NCI-H748 (cell line): Measurements from ENCODE around the gene RNH1.

ENCODE experiments used
- DNase-seq: peaks from one replicate; lab custom pipeline; 2025; ENCODE audit not compliant: unreplicated experiment; lab: John Stamatoyannopoulos, UW

RNH1 gene

DNA sequence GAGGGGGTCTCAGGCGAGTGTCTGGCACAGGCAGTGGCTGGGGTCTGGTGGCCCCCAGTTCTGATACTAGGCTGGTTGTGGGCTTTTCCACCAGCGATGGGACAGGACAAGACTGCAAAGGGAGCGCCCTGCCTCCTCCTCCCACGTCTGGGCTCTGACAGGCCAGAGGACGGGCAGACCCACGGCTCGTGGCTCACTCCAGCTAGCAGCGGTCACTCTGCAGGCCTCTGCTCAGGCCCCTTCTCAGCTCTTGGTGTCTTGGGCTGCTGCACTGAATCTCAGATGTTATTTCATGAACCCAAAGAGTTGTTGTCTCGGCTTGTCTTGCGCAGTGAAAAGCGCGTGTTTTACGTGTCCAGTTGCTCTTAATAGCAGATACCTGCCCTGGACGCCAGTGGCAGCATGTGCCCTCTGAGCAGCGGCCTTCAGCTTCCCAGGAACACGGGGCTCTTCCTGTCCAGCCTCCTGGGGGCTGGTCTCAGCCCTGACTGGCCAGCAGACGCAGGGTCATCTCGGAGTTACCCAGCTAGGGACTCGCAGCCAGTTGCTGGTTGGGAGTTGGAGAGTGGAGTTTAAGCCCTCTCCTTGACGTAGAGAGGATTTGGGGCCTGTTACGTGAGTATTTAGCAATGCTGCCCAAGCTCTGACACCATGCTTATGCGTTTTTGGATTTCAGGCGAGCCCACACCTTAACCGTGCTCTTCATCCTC is 47.4 kb downstream of the RNH1 start:
- no peak for DNase-seq

DNA sequence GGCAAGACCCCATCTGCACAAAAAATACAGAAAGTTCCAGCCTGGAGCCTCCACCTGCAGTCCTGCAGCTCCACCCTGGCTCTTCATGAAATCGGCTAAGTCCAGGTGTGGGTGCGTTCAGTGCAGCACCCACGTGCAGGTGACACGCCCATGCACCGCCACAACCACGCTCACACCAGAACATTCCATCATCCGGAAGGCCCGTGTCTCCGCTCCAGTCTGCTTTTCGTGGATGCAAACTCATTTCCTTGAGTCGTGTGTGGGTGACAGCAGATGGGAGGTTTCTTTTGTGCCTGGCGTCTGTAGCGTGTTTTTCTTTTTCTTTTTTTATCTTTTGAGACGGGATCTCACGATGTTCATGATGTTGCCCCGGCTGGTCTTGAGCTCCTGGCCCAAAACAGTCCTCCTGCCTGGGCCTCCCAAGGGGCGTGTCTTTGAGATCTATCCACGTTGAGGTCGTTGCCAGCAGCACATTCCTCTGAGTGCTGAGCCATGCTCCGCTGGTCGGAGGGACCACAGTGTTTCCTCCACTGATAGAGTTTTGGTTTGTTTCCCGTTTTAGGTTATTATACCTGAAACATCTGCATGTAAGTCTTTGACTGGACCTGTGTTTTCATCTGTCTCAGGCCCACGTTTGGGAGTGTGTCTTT is 49.8 kb downstream of the RNH1 start:
- DNase-seq, result no peak

DNA sequence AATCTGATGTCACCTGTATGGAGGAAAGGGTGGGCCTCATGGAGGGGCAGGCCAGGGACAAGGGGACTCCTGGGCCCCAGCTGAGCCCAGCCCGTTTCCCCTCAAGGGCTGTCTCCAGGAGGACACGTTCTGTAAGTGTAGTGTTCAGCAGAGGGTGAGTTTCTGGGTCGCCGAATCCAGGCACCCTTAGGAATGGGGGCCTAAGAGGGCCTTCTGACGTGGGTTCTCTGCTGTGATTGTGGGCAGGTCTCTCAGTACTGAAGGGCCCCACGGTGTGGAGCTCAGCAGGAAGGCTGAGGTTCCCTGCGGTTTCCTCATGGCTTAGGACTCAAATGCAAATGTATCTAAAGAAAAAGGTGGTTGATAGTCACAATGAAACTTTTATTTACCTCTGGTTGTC is 50.5 kb downstream of the RNH1 start:
- no peak for DNase-seq

DNA sequence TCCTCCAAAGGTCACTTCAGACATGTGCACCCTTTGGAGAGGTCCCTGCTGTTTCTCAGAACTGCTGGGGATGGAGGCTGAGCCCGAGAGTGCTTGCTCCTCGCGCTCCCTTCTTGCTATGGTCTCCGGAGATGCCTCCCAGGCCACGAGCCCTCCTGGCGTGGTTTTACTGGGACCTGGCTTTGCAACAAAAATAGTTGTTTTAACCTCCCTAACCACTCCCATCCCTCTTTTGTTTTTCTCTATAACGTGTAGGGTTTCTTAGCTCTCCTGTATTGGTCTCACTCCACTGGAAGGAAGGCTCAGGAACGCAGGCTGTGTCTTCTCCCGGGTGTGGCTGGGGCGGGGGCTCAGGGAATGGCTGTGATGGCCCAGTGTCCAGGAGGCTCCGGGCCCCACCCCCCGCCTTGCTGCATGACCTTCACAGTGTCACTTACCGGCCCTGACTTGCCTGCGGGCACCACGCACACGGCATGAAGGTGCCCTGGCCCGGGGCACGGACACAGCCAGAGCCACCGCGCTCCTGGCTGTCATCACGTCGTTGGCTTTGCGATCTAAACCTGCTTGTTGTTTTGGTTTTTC is 51.4 kb downstream of the RNH1 start:
- no peak for DNase-seq

DNA sequence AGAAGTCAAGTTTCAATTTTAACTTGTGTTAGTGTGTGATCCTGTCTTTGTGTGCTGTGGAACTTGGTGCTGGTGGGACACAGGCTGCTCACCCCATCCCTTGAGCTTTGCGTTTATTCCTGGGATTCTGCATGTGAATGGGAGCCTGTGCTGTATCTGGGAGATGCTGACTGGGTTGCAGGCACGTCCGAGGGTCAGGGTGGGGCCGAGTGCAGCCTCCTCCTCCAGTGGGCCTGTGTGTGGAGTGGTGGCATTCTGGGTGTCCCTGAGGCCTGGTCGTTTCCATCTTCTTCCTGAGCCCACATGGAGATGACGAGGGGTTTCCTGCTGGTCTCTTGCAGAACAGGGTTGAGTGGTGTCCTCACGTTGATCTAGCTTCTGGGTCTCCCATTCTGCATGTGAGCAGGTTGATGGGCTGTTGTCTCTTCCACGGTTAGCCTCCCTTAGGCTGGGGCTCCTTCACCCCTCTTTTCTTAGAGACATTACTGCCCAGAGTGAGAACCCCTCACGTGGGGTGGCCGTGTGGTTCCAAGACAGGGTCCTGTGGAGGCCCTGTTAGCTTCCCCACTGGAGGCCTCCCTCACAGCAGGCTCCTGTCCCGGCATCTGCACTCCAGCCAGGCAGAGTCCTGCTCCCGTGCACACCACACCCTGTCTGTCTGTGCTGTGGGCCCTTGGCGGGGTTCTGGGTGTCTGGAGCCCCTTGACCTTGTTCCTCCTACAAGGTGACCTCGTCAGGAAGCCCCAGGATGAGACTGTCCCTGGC is 52.1 kb downstream of the RNH1 start:
- DNase-seq, result no peak

DNA sequence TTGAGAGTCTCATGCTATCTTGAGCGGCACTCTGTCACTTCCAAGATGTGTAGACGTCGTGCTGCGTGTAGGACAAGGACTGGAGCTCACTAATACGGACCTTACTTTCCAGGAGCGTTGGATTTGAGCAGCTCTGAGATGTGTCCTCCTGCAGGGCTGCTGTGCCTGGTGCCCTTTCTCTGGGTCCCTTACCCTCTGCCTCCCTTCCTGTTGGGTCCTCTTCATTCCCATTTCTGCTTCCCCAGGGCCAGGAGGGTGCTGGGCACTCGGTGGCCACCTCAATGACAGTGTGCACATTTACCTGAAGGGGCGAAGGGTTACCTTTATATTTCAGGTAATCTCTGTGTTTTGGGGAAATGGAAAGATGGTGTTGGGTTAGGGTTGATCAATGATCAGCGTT is 53.0 kb downstream of the RNH1 start:
- no peak for DNase-seq

DNA sequence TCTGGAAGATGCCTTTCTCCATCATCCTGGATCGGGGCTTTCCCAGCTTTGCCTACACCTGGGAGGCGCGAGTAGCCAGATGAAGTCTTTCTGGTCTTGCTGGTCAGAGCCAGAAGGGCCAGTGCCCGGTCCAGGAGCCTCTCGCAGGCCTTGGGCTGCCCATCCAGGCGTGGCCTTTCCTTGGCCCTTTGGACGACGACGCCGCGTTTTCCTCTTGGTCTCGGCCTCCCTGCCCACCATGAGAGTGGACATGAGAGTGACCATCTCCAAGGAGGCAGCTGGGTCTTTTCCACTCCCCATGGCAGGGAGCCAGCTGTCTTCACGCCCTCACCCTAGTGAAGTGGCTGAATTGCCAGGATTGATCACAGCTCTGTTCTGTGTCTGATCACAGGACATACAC is 53.5 kb downstream of the RNH1 start:
- DNase-seq, result no peak

DNA sequence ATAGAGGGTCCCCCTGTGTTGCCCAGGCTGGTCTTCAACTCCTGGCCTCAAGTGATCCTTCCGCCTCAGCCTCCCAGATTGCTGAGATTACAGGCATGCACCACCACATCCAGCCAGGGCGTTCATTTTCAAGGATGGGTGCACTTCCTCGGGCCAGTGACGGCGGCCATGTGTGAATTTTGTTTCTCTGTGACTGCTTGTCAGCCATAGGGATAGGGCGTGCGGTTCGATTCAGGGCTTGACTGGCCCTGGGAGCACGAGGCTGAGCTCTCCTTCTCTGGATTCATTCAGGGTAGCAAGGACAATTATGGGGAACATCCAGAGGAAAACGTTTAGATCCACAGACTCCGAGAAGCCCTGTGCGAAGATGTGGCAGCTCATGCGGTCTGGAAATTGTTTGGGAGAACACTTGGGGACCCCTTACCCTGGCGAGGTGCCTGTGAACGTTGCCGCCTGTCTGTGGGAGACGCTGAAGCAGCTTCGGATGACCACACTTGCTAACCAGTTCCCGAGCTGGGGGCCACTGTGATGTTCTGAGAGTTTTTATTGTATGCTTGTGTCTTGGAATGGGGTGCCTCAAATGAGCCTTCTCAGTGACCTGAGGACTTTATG is 54.0 kb downstream of the RNH1 start:
- DNase-seq, result no peak

DNA sequence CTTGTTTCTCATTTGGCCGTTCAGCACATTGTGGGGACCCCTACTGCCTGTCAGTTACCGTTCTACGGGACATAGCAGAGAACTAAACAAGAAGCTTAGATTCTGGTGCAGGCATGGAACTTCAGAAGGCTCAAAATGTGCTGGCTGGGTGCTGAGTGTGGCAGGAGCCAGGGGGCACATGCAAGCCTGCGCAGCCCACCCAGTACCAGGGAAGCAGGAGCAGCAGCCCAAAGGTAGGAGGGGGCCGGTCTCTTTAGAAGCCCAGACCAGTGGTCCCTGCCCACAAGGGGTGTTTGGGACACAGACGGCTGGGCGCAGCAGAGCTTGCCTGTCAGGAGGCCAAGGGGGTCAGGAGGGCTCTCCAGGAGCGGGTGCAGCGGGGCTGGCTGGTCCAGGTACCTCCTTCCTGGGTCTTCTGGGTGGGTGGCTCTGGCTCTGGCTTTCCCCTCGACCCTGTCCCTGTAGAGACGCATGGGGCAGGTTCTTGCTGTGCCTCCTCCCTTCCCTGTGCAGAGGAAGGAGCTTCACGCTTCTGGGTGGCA is 54.8 kb downstream of the RNH1 start:
- no peak for DNase-seq

DNA sequence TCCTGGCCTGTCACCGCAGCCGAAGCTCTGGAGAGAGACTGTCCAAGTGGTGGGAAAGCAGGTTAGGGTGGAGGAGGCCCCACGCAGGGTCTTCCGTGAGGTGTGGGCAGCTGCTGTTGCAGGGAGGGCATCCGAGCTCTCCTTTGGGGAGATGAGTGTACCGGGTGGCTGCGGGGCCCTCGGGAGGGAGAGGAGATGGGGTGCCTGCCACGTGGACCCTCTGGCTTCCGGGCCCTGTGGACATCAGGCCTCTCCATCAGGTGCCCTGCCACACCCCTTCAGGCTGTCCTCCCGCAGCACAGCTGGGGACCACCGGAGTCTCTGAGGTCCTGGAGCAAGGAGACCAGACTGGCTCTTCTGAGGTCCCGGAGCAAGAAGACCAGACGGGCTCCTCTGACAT is 55.3 kb downstream of the RNH1 start:
- DNase-seq, result no peak

DNA sequence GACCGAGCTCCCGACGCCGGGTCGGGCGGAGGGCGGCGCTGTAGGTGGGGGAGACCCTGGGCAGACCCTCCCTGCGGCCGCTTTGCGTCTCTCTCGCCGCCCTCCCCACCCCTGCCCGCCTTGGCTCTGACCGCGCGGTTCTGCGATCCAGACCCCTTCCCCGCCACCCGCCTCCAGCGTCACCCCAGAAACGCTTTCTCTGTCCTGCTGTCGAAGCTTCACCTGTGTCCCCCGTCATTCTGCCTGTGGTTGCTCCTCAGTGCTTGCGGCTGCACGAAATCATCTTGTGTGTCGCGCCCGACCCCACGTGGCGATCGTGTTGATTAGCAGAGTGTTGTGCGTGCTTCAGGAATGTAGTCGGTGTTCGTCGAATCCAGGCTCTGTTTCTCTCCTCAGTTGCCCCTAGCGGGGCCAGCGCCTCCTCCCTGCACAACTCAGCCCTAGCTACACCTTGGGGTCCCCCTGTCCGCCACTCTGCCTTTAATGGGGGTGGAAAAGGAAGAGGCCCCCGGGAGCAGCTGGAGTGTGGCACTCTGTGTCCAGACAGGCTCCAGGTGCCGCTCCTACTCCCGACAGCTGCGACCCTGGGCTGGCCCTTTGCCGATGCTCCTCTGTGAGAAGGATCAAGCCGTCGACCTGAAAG is 56.1 kb downstream of the RNH1 start:
- DNase-seq, result peak; percentile 76

DNA sequence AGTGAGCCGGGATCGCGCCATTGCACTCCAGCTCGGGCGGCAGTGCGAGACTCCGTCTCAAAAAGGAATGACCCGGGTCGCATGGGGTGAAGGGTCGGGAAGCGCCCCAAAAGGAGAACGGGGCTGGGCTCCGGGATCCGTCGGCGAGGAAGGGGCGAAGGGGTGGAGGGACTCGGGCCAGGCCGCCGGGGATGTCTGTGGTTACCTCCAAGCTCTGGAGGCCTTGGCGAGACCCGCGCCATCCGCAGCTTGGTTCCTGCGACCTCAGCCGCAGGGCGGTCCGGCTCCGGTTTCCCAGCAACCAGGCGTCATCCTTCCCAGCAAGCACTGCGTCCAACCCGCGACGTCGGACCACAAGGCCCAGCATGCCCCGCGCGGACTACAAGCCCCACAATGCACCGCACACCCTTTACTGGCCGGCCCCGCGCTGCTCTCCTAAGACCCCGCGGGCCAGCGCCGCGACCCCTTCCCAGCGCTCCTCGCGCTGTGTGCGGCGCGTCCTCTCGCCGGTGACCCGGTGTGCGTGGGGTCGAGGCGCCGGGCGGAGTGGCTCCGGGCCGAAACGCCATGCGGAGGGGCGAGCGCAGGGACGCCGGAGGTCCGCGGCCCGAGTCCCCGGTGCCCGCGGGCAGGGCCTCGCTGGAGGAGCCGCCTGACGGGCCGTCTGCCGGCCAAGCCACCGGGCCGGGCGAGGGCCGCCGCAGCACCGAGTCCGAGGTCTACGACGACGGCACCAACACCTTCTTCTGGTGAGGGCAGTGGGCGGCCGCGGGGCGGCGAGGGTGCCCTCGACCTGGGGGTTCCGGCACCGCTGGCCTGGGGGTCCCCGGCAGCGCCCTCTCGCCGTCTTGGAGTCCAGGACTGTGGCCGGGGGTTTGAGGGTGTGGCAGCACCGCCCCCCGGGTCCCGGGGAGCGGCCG is 56.9 kb downstream of the RNH1 start, which contains the start of gene PTDSS2:
Gene PTDSS2, plus strand, starts transcription at position 391 of the 920 bp plus-strand sequence. Its CDS starts 177 bp downstream, at position 568.
- DNase-seq, result peak; percentile 98

DNA sequence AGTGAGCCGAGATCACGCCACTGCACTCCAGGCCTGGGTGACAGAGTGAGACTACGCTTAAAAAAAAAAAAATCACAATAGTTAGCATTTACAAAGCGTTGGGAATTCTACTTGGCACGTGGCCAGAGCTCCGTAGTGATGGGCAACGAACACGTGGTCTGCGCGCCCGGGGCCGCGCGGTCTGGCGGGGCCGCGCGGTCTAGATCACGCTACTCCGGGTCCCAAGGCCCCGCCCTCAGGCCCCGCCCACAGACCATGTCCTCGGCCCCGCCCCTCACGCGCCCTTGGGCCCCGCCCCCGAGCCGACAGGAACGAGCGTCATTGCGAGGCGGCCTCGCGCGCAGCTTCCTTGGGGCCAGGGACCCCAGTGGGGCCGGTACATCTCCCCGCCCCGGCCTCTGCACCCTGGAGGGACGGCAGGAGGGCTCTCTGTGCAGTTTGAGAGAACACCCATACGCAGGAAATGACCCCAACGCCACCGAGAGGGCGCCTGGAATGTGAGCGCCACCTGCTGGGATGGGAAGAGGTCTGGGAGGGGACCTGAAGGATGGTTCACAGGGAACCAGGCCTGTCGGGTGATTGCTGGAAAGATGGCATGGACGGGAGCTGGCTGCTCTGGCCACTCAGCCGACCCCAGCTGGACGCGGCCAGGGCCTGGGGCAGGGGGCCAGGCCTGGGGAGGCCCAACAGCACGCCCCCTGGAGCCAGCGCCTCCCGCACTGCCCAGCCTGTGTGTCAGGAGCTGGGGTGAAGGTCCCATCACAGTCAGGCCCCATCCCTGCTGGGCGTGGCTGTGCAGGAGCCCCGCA is 58.9 kb downstream of the RNH1 start:
- peak; percentile 94 for DNase-seq

DNA sequence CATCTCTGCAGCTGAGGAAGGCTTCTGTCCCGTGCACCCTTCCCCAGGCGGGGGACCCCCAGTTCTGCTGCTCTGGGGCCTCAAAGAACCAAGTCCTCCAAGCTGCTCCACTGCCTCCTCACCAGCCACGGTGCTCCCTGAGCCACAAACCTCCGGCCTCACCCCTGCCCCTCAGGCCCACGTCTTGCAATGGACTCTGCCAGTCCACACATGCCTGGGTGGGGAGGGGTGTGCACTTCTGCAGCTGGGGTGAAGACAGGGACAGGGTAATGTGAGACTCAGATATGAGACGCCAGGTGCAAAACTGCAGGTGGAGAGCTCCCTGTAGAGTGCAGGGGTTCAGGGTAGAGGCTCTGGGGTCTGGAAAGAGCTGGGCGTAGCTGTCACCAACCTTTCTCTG is 60.2 kb downstream of the RNH1 start:
- DNase-seq, result peak; percentile 10

DNA sequence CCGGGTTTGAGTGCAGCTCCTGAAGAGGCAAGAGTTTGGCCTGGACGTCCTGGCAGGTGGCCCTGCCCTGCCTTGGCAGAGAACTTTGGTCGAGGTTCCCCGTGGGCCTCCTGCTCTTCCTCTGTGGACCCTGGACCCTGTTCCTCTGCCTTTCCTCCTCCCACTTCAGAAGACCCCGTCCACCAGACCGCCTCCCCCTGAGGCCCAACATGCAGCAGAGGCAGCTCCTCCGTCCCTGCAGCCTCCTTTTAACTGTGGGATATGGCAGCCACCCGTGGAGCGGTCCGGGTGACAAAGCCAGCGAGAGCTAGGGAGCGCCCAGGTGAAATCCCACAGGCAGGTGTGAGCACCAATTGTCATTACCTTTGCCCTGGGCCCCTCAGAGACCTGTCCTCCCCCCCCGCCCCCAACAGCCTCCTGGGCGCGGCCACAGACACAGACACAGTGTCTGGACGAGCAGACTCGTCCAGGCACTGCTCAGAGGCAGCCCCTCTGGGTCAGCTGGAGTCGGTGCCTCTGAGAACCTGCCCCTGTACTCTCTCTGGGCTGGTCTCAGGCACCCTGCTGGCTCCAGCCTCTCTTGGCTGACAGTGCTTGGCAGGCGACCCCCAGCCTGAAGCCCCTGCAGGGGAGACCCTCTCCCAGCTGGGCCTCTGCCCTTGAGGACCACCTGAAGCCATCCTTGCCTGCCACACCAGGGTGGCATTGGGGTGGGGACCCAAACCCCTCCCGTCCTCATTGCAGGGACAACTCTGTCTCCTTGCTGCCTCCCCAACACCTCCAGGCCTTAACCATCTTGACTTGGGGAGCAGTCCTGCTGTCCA is 61.1 kb downstream of the RNH1 start:
- DNase-seq, result peak; percentile 14
